MM.1S (cell line): ENCODE data around the gene RPL21.
"Not testable (repeated sequence)": the region's sequence is repeated elsewhere in the genome, so short reads cannot be mapped to it uniquely, and the experiment has no call there.

Experiments used
- EZH2 ChIP-seq: fragments of 300-600 bp; sonication (generic); optimal IDR thresholded peaks from 2 replicates; pipeline ENCODE3; 2017; ENCODE audit warnings: low read depth, mild to moderate bottlenecking, antibody characterized with exemption, low read length, mixed read lengths
- TF ChIP-seq, protein P1 (sequence below): fragments of 300-600 bp; sonication (generic); IDR thresholded peaks from 2 replicates; pipeline ENCODE4 v1.5.1; 2016; ENCODE audit warnings: antibody characterized with exemption, low read length, mixed read lengths

DNA sequence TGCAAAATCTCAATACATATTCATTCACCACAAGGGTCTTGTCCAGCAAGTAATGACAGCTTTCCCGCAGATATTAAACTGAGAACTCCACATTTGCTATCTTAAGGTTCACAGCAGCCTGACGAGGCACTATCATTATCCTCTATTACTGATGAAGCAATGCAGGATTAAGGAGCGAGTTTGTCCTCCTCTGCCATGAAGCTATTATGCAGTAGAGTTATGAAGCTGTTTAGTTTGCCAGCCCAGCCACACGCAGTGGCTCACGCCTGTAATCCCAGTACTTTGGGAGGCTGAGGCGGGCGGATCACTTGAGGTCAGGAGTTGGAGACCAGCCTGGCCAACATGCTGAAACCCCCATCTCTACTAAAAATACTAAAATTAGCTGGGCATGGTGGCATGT is 49.0 kb downstream of the RPL21 start:
- TF ChIP-seq, protein P1, sequence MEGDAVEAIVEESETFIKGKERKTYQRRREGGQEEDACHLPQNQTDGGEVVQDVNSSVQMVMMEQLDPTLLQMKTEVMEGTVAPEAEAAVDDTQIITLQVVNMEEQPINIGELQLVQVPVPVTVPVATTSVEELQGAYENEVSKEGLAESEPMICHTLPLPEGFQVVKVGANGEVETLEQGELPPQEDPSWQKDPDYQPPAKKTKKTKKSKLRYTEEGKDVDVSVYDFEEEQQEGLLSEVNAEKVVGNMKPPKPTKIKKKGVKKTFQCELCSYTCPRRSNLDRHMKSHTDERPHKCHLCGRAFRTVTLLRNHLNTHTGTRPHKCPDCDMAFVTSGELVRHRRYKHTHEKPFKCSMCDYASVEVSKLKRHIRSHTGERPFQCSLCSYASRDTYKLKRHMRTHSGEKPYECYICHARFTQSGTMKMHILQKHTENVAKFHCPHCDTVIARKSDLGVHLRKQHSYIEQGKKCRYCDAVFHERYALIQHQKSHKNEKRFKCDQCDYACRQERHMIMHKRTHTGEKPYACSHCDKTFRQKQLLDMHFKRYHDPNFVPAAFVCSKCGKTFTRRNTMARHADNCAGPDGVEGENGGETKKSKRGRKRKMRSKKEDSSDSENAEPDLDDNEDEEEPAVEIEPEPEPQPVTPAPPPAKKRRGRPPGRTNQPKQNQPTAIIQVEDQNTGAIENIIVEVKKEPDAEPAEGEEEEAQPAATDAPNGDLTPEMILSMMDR, result not testable (repeated sequence)
- not testable (repeated sequence) for TF ChIP-seq EZH2
